Measurements from ENCODE around the gene ST14. TPM values are rescaled to one million over a fixed set of nuclear protein-coding genes. Genes with fewer than 3 reads are reported as not detected.
A peak's percentile ranks its signal among the peaks of the same experiment; 100 is the strongest.

The ST14 gene
- polyA plus RNA-seq, 3 donors, result 13.3 to 36.0 (median 23.6) TPM

DNA sequence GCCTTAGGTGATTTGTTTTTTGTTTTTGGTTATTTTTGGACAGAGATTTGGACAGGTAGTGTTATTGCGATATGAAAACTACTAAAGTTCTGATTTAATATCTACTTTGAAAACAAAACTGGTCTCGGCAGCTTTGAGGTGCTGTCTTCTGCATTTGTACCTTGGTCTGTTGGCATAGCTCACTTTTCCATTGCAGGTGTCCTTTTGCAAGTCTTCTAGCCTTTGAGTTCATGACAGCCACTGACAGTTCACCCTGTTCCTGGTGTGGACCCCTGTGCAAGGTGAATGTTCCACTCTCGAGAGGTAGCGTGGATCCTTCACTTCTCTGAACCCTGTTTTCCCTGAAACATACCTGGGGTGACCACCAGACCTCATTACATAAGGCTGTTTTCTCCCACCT lies 44.9 kb upstream of the ST14 start:
- no peak overlapping the region for H3K4me3 ChIP-seq (replicated peaks in 1 of 3; ENCODE audit: low read depth in 2 of 3, low read length in 3 of 3)
- no peak overlapping the region for H3K4me2 ChIP-seq (replicated peaks; ENCODE audit: extremely low read depth, low read length, poor library complexity, severe bottlenecking)
- no peaks in the 10 kb centered on the region for H3K27me3 ChIP-seq (ENCODE audit: control insufficient read depth in 2 of 2, insufficient read depth in 2 of 2, low read length in 2 of 2)
- intact Hi-C loops (cut with micrococcal nuclease), result no loop called here
- H3K4me3 Mint-ChIP-seq, result no peak overlapping the region
- peak overlapping the region in 1 of 2 donors; percentile 64 for H3K27ac ChIP-seq (ENCODE audit: low read depth in 1 of 2, low read length in 2 of 2)
- no peak overlapping the region for H3K9ac ChIP-seq (ENCODE audit: insufficient read depth, low read length, poor library complexity, severe bottlenecking)
- H2AFZ ChIP-seq (ENCODE audit: insufficient read depth, low read depth, low read length, poor library complexity, severe bottlenecking), result no peak overlapping the region
- H3K4me1 Mint-ChIP-seq, result peaks cover 38% of the 10 kb centered on the region
- WGBS (ENCODE audit: insufficient coverage), result 93% methylated on average over 1 of the region's 4 CpGs
- peaks cover 20 to 26% of the 10 kb centered on the region in 2 donors for H3K4me1 ChIP-seq (ENCODE audit: control insufficient read depth in 1 of 2, insufficient read depth in 2 of 2, low read length in 2 of 2)
- H3K36me3 ChIP-seq (replicated peaks in 1 of 2; ENCODE audit: control insufficient read depth in 1 of 2, insufficient read depth in 2 of 2, low read length in 2 of 2), result peaks cover 54 to 78% of the 10 kb centered on the region in 2 donors
- TF ChIP-seq, protein P1, sequence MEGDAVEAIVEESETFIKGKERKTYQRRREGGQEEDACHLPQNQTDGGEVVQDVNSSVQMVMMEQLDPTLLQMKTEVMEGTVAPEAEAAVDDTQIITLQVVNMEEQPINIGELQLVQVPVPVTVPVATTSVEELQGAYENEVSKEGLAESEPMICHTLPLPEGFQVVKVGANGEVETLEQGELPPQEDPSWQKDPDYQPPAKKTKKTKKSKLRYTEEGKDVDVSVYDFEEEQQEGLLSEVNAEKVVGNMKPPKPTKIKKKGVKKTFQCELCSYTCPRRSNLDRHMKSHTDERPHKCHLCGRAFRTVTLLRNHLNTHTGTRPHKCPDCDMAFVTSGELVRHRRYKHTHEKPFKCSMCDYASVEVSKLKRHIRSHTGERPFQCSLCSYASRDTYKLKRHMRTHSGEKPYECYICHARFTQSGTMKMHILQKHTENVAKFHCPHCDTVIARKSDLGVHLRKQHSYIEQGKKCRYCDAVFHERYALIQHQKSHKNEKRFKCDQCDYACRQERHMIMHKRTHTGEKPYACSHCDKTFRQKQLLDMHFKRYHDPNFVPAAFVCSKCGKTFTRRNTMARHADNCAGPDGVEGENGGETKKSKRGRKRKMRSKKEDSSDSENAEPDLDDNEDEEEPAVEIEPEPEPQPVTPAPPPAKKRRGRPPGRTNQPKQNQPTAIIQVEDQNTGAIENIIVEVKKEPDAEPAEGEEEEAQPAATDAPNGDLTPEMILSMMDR (IDR thresholded peaks at IDR 0.05), result no peak
- no peaks in the 10 kb centered on the region for H3K27me3 Mint-ChIP-seq (ENCODE audit: low read depth in 3 of 3)
- H4K20me1 ChIP-seq (ENCODE audit: insufficient read depth, low read length), result peaks cover 100% of the 10 kb centered on the region
- H3K79me2 ChIP-seq (ENCODE audit: insufficient read depth, low read length), result peaks cover 100% of the 10 kb centered on the region
- DNase-seq, result no peak
- peaks cover 71 to 83% of the 10 kb centered on the region in 2 donors for H3K36me3 Mint-ChIP-seq
- peak overlapping the region in 5 of 7 donors; percentile 0 to 69 (median 46) for H3K27ac Mint-ChIP-seq
- no peaks in the 10 kb centered on the region for H3K9me3 Mint-ChIP-seq
- no peaks in the 10 kb centered on the region for H3K9me3 ChIP-seq (replicated peaks in 1 of 2; ENCODE audit: control insufficient read depth in 1 of 2, insufficient read depth in 1 of 2, low read length in 2 of 2)

DNA sequence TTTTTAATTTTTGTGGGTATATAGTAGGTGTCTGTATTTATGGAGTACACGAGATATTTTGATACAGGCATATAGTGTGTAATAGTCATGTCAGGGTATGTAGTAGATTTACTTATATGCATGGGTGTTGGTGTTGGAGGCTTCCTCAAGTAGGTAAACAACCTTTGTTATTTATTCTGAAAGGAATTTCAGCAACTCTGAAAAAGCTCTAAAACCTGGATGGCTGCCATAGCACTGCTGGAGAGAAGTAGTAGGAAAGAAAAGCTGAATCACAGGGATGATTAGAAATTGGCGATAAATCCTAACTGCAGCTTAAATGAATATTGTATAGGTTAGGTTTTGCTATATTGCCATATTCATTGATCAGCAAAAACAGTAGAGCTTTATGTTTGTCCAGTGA lies 44.4 kb upstream of the ST14 start:
- Mint-ChIP-seq H3K4me1 (peaks cover 39% of the 10 kb centered on the region), H3K9me3 (no peaks in the 10 kb centered on the region), H3K36me3 (peaks cover 69 to 83% of the 10 kb centered on the region in 2 donors), H3K27me3 (ENCODE audit: low read depth in 3 of 3) (no peaks in the 10 kb centered on the region), H3K4me3 (no peak overlapping the region), H3K27ac (peak overlapping the region in 1 of 7 donors; percentile 54)
- Histone ChIP-seq H3K27me3 (ENCODE audit: control insufficient read depth in 2 of 2, insufficient read depth in 2 of 2, low read length in 2 of 2) (no peaks in the 10 kb centered on the region), H3K4me1 (ENCODE audit: control insufficient read depth in 1 of 2, insufficient read depth in 2 of 2, low read length in 2 of 2) (peaks cover 23 to 30% of the 10 kb centered on the region in 2 donors), H3K27ac (ENCODE audit: low read depth in 1 of 2, low read length in 2 of 2) (no peak overlapping the region), H3K36me3 (replicated peaks in 1 of 2; ENCODE audit: control insufficient read depth in 1 of 2, insufficient read depth in 2 of 2, low read length in 2 of 2) (peaks cover 52 to 78% of the 10 kb centered on the region in 2 donors), H3K9ac (ENCODE audit: insufficient read depth, low read length, poor library complexity, severe bottlenecking) (no peak overlapping the region), H3K4me2 (replicated peaks; ENCODE audit: extremely low read depth, low read length, poor library complexity, severe bottlenecking) (no peak overlapping the region), H3K9me3 (replicated peaks in 1 of 2; ENCODE audit: control insufficient read depth in 1 of 2, insufficient read depth in 1 of 2, low read length in 2 of 2) (no peaks in the 10 kb centered on the region), H3K4me3 (replicated peaks in 1 of 3; ENCODE audit: low read depth in 2 of 3, low read length in 3 of 3) (no peak overlapping the region), H4K20me1 (ENCODE audit: insufficient read depth, low read length) (peaks cover 100% of the 10 kb centered on the region), H2AFZ (ENCODE audit: insufficient read depth, low read depth, low read length, poor library complexity, severe bottlenecking) (no peak overlapping the region), H3K79me2 (ENCODE audit: insufficient read depth, low read length) (peaks cover 100% of the 10 kb centered on the region)
- intact Hi-C loops (cut with micrococcal nuclease), result no loop called here
- WGBS (ENCODE audit: insufficient coverage), result 100% methylated on average over 1 of the region's 2 CpGs
- no peak for DNase-seq
- TF ChIP-seq, protein P1 (IDR thresholded peaks at IDR 0.05), result no peak

Measured in CD14-positive monocyte (primary cell).